ENCODE measurements around the gene LBHD2.

The LBHD2 gene

DNA sequence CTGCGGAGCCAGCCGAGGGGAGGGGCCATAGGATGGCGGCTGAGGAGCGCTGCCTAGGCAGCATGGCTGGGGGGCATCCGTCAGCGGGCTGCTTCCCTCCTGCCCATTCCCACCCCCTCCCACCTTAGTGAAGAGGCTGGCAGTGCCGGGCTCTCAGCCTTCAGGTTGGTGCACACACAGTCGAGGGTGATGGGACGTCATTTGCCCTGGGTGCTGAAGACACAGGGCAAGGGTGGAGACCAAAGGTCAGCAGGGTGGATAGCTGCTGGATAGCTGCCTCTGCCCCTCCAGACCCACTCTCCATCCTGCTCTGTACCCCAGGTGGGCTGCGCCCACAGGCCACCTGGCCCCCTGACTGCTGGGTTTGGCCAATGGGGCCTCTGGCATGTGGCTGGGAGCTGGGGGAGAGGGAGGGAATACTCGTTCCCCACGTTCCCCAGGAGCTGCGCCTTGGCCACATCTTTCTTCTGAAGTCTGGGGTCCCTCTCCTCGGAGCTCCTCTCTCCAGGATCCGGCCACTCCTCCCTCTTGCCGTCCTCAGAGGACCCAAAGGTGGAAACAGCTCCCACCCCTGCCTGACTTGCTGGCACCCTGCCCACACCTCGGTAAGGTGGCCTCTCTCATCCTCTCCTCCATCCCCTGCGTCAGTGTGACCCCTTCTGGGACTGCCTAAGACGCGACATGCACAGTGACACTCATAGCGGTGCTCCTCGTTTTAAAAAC is 15.5 kb upstream of the LBHD2 start:
- DNase-seq = no peak

DNA sequence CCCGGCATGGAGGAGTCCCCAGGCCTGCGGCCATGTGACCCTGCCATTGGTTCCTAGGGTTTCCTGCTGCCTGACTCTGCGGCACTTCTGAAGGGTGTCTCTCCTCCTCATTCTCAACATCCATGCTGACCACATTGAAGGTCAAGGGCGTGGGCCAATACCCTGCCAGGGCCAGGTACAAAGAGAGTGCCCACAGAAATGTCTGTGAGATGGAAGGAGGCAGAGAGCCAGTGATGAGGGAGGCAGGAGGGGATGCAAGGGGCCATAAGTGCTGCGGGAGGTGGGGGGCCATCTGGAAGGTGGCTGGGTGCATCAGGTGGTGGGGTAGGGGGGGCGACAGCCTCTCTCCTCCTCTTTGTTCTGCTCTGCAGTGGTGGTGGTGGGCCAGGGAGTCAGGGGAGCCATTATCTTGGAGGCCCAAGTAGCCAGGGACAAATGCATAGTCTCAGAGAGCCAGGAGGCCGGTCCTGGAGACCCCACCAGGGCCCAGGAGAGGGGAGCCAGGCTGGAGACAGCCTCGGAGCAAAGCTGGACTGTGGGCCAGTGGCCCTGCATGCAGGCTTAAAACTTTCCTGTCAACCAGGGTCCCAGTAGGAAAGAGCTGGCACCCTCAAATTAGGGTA is 13.6 kb upstream of the LBHD2 start:
- DNase-seq = no peak

DNA sequence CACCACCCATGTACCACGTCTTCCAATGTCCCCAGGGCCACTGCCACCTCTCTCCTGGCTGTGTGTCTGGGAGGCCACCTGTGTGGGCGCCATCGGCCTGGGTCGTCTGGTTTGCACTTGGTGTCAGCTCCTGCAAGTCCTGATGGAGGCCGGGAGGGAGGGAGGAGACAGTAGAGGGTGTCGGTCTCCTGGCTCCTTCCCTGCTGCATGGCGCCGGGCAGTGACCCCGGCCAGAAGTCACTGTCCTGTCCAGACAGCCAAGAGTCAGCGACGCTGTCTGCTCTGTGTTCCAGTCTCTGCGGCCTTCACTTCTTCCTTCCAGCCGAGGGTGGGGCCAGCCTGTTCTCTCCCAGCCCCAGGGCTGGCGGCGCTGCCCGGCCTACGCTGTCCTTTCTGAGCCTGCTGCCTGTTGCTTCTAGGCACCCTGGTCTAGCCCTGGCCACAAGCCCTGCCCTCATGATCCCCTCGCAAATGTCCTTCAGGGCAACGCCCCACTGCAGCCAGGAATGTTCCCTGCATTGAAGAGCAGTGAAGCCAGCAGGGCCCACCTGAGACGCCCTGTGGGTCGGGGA is 13.0 kb upstream of the LBHD2 start:
- DNase-seq = no peak

DNA sequence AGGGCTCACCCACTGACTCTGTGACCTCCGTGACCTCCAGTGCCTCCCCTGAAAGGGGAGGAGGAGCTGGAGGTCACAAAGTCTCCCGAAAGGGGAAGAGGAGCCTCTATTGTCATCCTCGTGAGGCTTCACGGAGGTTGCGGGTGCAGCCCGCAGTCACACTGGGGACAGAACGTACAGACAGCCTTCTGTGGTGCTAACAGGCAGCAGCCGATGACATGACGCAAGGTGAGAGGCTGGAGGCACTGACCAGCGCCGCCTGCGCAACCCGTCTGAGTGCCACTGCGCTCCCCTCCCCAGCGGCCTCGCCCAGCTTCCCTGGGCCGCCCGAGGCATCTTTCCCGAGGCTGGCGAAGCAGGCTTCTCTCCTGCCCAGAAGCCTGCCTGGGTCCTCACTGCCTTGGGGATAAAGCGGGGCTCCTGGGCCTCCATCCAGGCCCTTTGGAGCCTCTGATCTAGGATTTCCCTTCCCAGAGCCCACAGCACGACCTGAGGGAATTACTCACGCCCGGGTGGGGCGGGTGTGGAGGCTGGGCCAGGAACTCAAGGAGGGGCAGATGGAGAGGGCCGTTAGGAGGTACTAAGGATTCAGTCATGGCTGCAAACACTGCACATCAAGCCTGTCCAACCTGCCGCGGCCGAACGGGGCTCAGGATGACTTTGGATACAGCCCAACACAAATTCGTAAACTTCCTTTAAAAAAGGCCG is 12.3 kb upstream of the LBHD2 start:
- DNase-seq = no peak

DNA sequence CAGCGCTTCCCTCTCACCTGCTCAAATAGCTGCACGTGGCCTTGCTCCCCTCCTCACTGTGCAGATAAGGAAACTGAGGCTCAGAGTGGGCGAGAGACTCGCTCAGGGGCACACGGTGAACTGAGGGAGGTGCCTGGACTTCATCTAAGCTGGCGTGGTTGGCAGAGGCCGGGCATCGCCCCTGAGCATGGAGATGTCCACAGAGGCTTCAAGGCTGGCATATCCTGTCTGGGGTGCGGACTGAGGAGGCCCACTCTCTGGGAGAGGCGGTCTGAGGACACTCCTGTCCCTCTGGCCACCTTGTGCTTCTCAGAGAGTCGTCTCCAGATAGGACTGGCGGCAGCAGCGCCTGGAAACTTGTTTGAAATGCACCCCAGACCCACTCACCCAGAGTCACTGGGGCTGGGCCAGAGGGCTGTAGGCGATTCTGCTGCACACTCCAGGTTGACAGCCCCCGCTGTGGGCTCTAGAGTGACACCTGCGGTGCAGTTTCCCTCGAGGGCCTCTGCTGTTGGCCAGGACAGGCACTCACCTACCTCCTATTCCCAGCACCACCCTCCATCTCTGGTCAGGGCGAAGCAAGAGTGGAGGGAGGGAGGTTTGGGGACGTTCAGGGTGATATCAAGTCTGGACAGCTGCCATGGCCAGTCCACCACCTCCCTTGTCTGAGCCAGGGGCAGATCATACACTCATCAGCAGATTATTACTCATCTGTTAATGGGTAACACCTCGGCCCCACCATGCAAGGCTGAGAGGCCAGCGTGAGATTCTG is 11.2 kb upstream of the LBHD2 start:
- DNase-seq = no peak

DNA sequence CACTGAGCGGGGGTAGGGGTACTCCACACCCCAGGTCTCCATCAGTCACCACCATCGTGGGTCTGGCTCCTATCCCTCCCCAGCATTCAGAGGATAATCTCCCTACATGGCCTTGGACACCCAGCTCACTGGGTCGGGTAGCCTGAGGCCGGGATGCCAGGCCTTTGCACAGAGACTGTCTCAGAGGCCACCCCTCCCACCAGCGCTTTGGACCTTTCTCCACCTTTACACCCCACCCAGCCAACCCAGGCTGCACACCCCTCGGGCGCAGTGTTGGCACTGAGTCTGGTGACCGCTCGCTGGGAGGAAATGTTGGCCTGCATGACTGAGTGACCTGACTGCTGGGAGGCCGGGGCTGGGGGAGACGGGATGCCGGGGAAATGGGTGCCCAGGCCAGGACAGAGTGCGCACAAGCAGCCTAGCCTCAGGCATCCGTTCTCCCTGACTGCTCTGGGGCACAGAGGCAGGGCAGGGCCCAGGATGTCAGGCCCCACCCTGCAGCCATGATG is 10.6 kb upstream of the LBHD2 start:
- no peak for DNase-seq

DNA sequence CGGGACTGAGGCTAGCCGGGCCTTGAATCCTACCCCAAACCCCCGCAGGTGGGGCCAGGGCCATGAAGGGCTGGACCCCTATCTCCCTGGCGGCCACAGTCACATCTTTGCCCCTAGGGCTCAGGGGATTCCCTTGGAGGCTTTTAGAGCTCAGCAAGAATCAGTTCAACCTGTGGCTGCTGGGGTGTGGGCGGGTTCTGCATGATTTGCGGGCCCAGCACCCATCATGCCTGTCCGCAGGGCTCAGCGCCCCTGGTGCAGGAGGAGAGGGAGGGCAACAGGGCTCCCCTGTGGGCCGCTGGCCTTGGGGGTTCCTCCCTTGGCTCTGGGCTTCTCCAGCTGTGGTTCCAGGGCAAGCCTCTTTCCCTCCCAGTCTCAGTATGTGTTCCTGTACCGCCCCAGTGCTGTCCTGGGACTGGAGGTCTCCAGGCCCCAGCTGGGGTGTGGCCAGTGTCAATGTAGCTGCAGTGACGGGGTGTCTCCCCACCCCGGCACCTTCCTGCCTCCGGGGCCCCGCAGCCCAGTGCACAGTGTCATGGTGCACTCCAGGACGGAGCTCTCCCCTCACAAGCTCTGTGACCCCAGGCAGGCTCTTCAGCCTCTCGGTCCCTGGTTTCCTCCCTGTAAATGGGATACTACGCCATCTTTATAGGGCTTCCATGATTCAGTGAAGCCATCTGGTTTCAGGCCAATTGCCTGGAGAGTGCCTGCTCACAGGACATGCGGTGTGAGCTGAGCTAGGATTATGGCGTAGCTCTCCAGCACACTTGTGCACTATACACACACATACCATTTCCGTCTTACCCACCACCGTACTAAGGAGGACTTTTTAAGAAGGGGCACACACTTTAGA is 9.9 kb upstream of the LBHD2 start:
- DNase-seq = no peak

DNA sequence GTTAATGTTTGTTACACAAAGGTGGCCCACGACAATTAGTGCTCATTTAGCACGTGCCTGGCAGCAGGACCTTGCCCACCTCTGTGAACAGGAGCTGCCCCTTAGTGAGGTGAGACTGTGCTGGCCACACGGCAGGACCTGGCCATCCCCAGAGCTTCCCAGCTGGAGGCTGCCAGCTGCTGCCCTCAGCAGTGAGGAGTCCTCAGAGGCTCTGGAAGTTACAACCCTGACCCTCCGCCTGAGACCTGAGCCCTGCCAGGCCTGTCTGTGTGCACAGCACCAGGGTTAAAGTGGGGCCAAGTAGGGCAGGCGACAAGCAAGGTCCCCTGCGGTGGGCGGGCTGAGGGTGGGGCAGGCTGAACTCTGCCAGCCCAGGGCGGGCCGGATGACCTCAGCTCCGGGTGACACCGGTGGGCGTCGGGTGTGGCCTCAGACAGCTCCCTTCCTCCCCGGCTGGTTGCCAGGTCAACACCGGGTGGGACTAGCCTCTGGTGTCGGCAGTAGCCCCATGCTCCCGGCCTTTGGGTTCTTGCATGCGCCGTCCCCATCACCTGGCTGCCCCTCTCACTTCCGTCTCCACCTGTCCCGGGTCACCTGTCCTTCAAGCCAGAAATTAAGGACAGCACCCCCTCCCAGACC is 9.2 kb upstream of the LBHD2 start:
- no peak for DNase-seq

DNA sequence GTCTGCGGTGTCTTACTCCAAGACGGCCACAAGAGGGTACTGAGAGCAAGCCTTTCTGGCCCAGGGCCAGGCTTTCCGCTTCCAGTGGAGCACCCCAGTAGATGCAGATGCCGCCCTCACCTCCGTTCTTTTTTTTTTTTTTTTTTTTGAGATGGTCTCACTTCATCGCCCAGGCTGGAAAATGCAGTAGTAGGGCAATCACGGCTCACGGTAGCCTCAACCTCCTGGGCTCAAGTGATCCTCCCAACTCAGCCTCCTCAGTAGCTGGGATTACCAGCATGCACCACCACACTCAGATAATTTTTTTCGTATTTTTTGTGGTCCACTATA is 5.6 kb upstream of the LBHD2 start:
- peak; percentile 61 for DNase-seq

DNA sequence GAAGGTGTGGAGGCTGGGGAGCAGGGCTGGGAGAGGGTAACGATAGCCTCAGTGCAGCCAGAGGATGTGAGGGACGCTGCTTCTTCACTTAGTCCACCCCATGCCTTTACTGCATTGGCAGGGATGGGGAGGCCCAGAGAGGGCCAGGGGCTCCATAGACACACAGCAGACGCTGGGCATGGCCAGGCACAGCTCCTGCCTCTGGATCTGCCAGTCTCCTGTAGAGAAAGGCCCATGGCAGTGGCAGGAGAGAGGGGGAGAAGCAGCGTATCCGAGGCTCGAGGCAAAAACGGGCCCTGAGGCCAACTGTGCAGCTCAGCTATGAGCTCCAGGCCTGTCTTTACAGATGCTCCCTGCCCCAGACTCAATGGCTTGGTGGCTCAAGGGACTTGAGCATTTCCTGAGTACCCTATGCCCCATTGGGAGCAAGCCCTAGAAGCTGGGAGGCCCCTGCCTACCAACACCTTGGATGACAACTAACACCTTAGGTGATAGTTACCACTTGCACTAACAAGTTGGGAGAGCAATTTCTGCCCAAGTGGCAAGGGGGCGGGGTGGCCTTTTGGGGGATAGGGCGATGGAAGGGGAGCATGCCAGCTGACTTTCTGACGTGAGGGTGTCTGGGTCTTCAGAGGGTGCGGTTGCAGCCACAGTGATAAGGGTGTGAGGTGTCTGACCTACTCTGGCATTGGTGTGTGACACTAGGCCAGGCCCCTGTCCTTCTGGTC is 5.0 kb upstream of the LBHD2 start:
- no peak for DNase-seq

DNA sequence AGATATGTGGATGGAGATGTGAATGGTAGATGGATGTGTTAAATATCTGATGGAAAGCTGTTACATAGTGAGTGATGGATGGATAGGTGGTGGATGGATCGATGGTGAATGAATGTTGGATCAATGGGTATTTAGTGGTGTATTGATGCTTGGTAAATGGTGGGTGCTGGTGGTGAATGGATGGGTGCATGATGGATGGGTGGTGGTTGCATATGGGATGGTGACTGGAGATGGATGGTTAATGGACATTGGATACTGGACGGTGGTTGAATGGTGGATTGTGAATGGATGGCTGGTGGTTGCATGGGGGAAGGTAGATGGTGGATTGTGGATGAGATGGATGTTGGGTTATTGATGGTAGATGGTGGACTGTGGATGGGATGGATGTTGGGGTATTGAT is 2.1 kb upstream of the LBHD2 start:
- no peak for DNase-seq

DNA sequence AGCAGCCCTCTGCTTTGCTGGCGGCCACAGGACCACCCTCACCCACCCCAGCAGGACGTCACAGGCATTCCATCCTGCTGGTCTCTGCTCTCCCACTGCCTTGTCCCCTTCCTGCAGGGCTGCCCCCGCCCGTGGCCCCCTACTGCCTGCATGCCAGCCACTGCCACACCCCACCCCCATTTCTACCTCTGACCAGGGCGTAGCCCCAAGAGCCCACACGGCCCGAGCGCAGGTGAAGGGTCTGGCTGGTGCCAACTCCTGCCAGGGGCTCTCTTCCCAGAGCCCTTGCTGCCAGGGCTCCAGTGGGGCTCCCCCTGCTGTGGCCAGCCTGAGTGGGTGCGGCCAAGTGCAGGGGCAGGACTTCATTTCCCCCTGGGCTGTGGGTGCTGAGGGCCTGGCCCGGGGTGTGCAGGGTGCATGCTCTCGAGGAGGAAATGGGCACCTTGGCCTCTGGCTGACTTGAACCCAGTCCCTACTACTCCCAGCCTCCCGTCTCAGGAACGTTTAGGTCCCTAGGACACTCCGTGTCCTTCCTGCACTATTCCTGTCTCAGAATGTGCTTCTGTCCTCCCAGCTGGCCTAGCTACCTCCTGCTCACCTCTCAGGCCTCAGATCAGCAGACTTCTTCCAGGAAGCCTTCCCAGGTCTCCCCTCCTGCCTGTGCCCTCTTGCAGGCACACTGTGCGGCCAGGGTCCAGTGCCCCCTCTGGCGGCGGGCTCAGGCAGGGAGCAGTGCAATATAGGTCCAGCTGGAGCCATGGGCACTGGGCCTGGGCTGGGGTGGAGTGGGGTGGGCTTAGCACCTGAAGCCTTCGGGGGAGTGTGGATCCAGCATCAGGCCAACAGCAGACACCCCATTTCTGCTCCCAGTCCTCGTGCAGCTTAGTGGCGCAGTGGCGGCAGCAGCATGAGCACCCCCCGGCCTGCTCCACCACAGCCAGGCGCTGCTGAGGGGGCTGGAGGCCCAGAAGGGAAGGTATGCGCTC is 1.4 kb downstream of the LBHD2 start:
- no peak for DNase-seq

DNA sequence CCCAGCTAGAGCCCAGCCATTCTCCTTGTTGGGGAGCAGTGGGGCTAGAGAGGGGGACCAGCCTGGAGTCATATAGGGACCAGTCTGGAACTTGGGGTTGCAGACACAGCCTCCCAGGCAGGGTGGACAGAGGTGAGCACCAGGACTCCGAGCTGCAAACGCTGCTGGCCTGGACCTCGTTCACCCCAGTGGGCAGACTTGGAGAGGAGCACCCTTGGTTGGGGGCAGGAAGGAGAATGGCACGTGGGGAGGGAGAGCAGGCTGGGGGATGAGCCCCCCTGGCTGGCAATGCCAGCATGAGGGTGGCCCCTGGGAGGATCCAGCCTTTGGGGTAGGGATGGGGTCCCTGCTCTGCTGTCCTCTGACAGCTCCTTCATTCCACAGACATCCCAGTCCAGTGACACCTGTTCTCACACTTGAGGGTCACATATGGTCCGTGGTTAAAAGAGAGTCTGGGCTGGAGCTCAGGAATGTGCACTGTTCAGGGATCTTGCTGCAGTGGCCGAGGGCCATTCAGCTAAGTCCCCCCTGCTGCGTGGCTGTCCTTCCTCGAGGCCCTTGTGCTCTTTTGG is 2.8 kb downstream of the LBHD2 start:
- no peak for DNase-seq

DNA sequence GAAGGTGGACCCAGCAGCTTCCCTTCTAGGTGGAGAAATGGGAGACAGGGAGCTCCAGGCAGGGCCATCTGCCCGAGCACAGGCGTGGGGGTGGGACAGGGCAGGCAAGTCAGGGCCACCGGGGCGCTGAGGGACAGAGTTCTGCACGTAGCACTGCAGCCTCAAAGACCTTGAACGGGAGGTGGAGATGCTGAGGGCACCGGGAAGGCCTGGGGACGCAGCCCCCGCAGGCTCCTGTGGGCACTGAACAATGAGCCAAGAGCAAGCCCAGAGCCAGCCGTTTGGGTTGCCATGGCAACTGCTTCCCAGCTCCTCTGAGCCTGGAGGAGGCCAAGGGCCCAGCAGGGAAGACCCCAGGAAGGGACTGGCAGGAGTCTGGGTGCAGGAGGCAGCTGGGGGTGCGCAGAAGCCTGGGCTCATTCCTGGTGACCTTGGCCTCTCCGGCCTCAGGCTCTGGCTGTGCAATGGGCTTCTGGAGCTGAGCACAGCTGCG is 3.4 kb downstream of the LBHD2 start:
- DNase-seq = no peak

DNA sequence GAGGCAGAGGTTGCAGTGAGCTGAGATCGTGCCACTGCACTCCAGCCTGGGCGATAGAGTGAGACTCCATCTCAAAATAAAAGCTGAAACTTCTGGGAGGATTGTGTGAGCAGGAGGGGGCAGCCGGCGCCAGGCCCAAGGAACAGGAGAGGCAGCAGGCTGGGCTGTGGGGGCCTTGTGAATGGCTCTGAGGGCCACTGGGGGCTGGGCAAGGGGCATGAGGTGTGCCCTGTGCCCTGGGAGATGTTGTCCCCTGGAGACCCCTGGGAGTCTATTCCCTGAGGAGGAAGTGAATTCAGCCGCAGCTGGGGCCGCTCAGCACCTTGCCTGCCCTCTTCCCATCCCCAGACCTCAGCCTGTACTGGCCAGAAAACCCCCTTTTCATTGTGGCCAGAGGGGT is 4.9 kb downstream of the LBHD2 start:
- DNase-seq = no peak

DNA sequence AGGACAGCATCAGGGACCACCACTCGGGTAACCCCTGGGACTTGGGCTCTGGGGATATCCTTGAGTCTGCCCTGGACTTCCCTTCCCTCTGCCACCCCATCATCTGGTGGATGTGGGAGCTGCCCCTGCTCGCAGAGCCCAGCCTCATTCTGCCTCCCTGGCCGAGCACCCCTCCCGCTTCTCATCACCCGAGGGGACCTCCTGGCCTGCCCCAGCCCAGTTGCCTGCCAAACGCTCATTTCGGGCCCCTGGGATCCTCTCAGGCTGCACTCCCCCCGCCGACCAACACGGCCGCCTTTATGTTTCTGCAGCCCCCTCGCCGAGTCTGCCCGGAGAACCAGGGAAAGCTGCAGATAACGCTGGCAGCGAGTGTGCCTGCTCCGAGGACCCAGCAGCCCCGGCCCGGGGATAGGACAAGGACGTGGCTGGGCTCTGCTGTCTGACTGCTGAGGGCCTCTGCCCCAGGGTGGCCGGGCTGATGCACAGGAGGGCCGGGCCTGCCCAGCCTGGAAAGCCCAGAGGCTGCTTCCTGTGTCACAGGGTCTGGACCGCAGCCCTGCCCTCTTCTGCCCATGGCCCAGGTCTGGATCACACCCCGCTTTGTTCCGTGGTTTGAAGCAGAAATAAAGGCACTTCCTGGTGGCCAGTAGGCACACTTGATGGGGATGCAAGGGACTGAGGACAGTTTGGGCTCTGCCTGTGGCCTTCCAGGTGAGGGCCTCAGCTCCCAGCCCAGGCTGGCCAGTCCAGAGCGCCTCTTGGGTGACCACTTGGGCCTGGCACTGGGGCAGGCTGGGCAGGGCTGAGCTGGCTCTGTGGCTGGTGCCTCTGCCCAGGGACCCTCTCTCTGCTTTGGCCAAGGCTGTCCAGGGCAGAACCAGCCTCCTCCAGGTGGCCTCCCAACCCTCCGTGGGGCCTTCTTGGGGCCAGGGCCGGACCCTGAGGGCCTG is 5.7 kb downstream of the LBHD2 start:
- no peak for DNase-seq

DNA sequence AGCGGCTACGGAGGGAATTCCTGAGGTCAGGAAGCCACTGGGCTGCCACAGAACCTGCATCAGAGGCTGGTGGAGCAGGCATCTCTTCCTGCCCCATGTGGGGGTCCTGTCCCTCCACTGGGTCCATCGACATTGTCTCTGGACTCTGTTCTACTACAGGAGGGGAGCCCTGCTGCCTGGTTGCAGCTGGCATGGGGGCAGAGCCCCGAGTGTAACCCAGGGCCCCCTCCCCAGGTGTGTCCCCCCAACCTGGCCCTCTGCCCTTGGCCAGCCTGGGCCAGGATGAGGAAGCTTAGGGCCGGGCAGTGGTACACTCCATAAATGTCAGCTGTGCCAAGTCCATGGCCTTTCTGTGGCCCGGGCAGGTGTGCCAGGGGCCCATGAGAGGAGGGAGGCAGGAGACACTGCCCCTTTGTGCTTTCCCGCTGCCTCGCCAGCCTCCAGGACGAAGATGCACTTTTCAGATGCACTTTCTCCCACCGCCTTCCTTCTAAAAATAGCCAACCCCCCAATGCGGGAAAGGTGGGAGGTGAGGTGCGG is 6.5 kb downstream of the LBHD2 start:
- DNase-seq = no peak

All from midbrain (tissue), 1 donor.